ENCODE measurements around the gene SH3RF1. TPM values are rescaled to one million over a fixed set of nuclear protein-coding genes. Genes with fewer than 3 reads are reported as not detected.
A peak's percentile ranks its signal among the peaks of the same experiment; 100 is the strongest.

SH3RF1 gene
- total RNA-seq, 3 donors from 2014 or later (not counting 1 experiment from before 2014, with no cell fraction given), result 0.54 to 2.4 (median 1.6) TPM

DNA sequence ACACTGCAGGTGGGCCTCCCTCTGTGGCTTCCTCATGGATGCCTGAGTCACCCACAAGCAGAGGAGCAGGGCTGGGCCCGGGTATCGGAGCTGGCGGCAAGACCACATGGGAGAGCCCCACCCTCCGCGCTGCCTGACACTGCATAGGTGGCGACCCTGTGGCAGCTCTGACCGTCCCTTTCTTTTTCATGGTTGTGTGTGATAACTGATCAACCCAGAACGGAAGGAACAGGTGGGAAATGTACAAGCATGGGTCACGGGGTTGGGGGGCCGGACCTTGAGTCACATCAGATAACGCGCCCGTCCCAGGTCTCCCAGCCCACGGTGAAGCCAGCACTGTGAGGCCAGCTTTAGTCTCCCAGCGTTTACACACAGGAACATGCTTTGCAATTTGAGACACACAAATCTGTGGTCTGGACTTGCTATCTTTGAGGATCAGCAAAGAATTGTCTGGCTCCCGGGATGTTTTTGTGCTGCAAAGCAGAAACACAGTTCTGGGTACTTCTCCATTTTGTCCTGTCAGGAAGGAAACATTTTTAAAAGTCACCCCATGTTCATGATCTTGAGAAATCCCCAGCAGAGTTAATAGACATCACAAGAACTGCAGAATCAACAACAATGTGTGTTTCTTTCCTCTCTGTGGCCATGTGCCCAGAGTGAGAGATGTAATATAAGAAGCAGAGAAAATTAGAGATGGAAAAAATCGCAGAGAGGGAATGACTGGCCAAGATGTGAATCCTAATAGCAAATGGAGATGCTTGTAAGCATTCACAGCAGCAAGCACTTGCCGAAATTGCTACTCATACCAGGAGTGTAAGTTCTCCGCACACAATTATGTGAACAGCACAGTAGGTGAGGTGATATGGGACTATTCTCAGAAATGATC, 190.6 kb downstream of the SH3RF1 start:
- intact Hi-C loops (cut with micrococcal nuclease), result no loop called here
- peak overlapping the region; percentile 31 for H3K27ac ChIP-seq (ENCODE audit: low read length)

DNA sequence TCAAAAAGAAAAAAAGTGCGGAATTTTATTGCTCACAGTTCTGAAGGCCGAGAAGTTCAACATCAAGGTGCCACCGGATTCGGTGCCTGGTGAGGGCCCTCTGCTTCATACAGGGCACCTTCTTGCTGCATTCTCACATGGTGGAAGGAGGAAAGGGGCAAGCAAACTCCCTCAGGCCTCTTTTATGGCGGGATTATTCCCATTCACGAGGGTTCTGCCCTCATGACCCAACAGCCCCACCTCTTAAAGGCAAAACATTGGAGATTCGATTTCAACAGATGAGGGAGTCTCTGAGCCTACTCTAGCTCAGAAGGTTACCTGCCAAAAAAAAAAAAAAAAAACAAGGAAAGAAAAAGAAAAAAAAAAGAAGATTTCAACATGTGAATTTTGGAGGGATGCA, 196.6 kb downstream of the SH3RF1 start:
- Histone ChIP-seq H3K4me1 (ENCODE audit: control insufficient read depth, insufficient read depth, low read length) (no peaks in the 10 kb centered on the region), H3K9me3 (ENCODE audit: control insufficient read depth, insufficient read depth, low read length) (no peaks in the 10 kb centered on the region), H3K27me3 (ENCODE audit: control insufficient read depth, insufficient read depth, low read length) (no peaks in the 10 kb centered on the region), H3K27ac (ENCODE audit: low read length) (no peak overlapping the region), H3K4me3 (ENCODE audit: low read length) (no peak overlapping the region), H3K36me3 (ENCODE audit: control insufficient read depth, insufficient read depth, low read length) (no peaks in the 10 kb centered on the region)
- 83% methylated on average over 7 of the region's 7 CpGs for WGBS (ENCODE audit: insufficient coverage)
- DNase-seq (no peak), ATAC-seq (no peak)
- Mint-ChIP-seq H3K4me1 (no peaks in the 10 kb centered on the region), H3K9me3 (no peaks in the 10 kb centered on the region), H3K27ac (no peak overlapping the region), H3K27me3 (ENCODE audit: low read depth in 2 of 2) (no peaks in the 10 kb centered on the region), H3K36me3 (no peaks in the 10 kb centered on the region), H3K4me3 (no peak overlapping the region)
- intact Hi-C loops (cut with micrococcal nuclease), result no loop called here
- TF ChIP-seq, protein P1, sequence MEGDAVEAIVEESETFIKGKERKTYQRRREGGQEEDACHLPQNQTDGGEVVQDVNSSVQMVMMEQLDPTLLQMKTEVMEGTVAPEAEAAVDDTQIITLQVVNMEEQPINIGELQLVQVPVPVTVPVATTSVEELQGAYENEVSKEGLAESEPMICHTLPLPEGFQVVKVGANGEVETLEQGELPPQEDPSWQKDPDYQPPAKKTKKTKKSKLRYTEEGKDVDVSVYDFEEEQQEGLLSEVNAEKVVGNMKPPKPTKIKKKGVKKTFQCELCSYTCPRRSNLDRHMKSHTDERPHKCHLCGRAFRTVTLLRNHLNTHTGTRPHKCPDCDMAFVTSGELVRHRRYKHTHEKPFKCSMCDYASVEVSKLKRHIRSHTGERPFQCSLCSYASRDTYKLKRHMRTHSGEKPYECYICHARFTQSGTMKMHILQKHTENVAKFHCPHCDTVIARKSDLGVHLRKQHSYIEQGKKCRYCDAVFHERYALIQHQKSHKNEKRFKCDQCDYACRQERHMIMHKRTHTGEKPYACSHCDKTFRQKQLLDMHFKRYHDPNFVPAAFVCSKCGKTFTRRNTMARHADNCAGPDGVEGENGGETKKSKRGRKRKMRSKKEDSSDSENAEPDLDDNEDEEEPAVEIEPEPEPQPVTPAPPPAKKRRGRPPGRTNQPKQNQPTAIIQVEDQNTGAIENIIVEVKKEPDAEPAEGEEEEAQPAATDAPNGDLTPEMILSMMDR (IDR thresholded peaks at IDR 0.05), result no peak

More for the DNA sequence above, 190.6 kb downstream of the SH3RF1 start:
- Histone ChIP-seq H3K4me1 (ENCODE audit: control insufficient read depth, insufficient read depth, low read length) (peaks cover 11% of the 10 kb centered on the region), H3K9me3 (ENCODE audit: control insufficient read depth, insufficient read depth, low read length) (no peaks in the 10 kb centered on the region), H3K4me3 (ENCODE audit: low read length) (peak overlapping the region; percentile 27), H3K36me3 (ENCODE audit: control insufficient read depth, insufficient read depth, low read length) (no peaks in the 10 kb centered on the region), H3K27me3 (ENCODE audit: control insufficient read depth, insufficient read depth, low read length) (no peaks in the 10 kb centered on the region)
- ATAC-seq, result peak; percentile 63 to 81 (median 80)
- H3K9me3 Mint-ChIP-seq, result peaks cover 0 to 2% of the 10 kb centered on the region in 2 donors
- H3K4me3 Mint-ChIP-seq, result peak overlapping the region; percentile 83
- WGBS (ENCODE audit: insufficient coverage), result 10% methylated on average over 19 of the region's 19 CpGs
- H3K36me3 Mint-ChIP-seq, result no peaks in the 10 kb centered on the region
- H3K27me3 Mint-ChIP-seq (ENCODE audit: low read depth in 2 of 2), result no peaks in the 10 kb centered on the region
- TF ChIP-seq, protein P1 (IDR thresholded peaks at IDR 0.05), result no peak
- DNase-seq, result peak; percentile 6 to 22
- H3K27ac Mint-ChIP-seq, result peak overlapping the region; percentile 21 to 51
- H3K4me1 Mint-ChIP-seq, result peaks cover 14 to 19% of the 10 kb centered on the region in 2 donors

DNA sequence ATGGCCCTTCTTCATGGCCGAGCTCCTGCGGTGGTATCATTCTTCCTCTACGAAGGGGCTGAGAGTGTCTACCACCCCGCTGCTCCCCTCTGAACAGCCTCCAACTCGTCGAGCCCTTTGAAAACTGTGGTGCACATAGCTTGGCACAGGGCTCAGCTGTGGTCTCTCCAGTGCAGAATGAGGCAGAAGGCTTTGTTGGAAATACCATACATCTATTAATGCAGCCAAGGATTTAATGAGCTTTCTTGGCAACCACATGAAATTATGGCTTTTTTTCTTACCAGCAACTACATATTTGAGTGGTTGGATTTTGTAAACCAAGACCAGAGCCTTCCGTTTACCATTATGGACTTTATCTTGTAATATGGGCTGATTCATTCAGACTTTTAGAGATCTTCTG, 199.0 kb downstream of the SH3RF1 start:
- 73% methylated on average over 5 of the region's 7 CpGs for WGBS (ENCODE audit: insufficient coverage)
- ATAC-seq, result no peak
- Histone ChIP-seq H3K27me3 (ENCODE audit: control insufficient read depth, insufficient read depth, low read length) (no peaks in the 10 kb centered on the region), H3K9me3 (ENCODE audit: control insufficient read depth, insufficient read depth, low read length) (no peaks in the 10 kb centered on the region), H3K36me3 (ENCODE audit: control insufficient read depth, insufficient read depth, low read length) (no peaks in the 10 kb centered on the region), H3K4me3 (ENCODE audit: low read length) (no peak overlapping the region), H3K27ac (ENCODE audit: low read length) (no peak overlapping the region), H3K4me1 (ENCODE audit: control insufficient read depth, insufficient read depth, low read length) (peaks cover 8% of the 10 kb centered on the region)
- Mint-ChIP-seq H3K27me3 (ENCODE audit: low read depth in 2 of 2) (no peaks in the 10 kb centered on the region), H3K9me3 (no peaks in the 10 kb centered on the region), H3K4me3 (no peak overlapping the region), H3K27ac (no peak overlapping the region), H3K4me1 (peaks cover 7 to 8% of the 10 kb centered on the region in 2 donors), H3K36me3 (no peaks in the 10 kb centered on the region)
- DNase-seq, result no peak
- intact Hi-C loops (cut with micrococcal nuclease), result no loop called here
- TF ChIP-seq, protein P1 (IDR thresholded peaks at IDR 0.05), result no peak
